CD4-positive, alpha-beta T cell treated with Interleukin-12 subunit alpha and Interleukin-12 subunit beta, for 1 hour (primary cell): ENCODE data around the gene INPP1.

Experiments
- DNase-seq: peaks from one replicate; pipeline ENCODE4 v3.0.0-alpha.2; 2020

The INPP1 gene

GRCh38 chr2:190365499-190366204, 22.3 kb downstream of the INPP1 start:
- DNase-seq = no peak

- DNase-seq = no peak
Measured at GRCh38 chr2:190366248-190366753, 22.9 kb downstream of the INPP1 start.

GRCh38 chr2:190367091-190367490, 23.7 kb downstream of the INPP1 start:
- DNase-seq = no peak

- DNase-seq = no peak
Measured at GRCh38 chr2:190369635-190370034, 26.2 kb downstream of the INPP1 start.

GRCh38 chr2:190376083-190376482, 32.7 kb downstream of the INPP1 start:
- DNase-seq = no peak

- DNase-seq = no peak
Measured at GRCh38 chr2:190376591-190377245, 33.3 kb downstream of the INPP1 start.

- no peak for DNase-seq
Measured at GRCh38 chr2:190378880-190379237, 35.5 kb downstream of the INPP1 start.

GRCh38 chr2:190379249-190379964, 36.0 kb downstream of the INPP1 start:
- no peak for DNase-seq

- DNase-seq = no peak
Measured at GRCh38 chr2:190380962-190381412, 37.6 kb downstream of the INPP1 start.

- DNase-seq = peak; percentile 73
Measured at GRCh38 chr2:190382851-190383250, 39.5 kb downstream of the INPP1 start.

- no peak for DNase-seq
Measured at GRCh38 chr2:190387422-190387821, 44.0 kb downstream of the INPP1 start.

GRCh38 chr2:190396271-190396670, 52.9 kb downstream of the INPP1 start:
- no peak for DNase-seq

- DNase-seq = no peak
Measured at GRCh38 chr2:190402986-190403603, 59.7 kb downstream of the INPP1 start.

- DNase-seq = no peak
Measured at GRCh38 chr2:190404487-190404886, 61.1 kb downstream of the INPP1 start.

- DNase-seq = no peak
Measured at GRCh38 chr2:190405070-190405469, 61.7 kb downstream of the INPP1 start.

- no peak for DNase-seq
Measured at GRCh38 chr2:190405995-190406394, 62.6 kb downstream of the INPP1 start.

- DNase-seq = no peak
Measured at GRCh38 chr2:190406805-190407204, 63.4 kb downstream of the INPP1 start.

GRCh38 chr2:190407246-190407661, 63.9 kb downstream of the INPP1 start:
- DNase-seq = peak; percentile 81

- DNase-seq = peak; percentile 69
Measured at GRCh38 chr2:190407662-190408537, 64.5 kb downstream of the INPP1 start, which contains the start of gene MFSD6. Gene MFSD6 (plus strand): TSS chr2:190408355. CDS start chr2:190436030, 27,675 bp downstream.

GRCh38 chr2:190408538-190409271, 65.3 kb downstream of the INPP1 start:
- peak; percentile 86 for DNase-seq

GRCh38 chr2:190409616-190410015, 66.2 kb downstream of the INPP1 start:
- no peak for DNase-seq
